ENCODE measurements around the gene CAMK2A.

Gene CAMK2A

DNA sequence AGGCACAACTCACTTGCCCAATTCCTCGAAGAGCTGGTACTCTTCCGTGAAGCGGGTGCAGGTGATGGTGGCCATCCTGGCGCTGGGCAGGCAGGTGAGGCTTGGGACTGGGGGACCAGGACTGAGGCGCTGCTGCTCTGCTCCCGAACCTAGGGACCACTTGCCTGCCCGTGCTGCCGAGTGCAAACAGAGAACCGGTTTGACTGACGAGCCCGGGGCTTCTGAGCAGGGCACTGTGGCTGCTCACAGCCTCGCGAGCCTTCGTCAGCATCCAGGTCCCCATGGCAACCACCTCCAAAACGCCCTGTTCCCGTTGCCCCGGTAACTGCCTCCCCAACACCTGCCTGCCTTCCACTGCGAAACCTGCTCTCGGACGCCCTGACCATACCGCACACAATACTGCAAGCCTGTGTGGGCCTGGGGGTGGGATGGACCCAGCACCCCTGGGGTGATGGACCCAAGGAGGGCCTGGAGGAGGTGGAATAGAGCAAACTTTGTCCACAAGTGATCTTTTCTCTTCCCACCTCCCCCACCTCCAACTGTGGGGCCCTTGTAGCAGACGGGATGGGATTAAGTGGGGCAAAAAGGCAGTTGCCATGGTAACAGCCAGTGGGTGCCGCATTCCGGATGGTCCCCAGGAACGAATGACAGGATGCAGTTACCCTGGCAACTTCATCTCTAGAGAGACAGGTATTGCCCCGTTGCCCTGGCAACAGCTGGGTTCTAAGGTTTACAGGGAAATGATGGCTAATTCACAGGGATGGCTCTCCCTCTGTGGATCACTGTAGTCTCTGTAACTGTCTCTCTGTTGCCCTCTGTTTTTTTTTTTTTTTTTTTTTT is at the start of gene CAMK2A:
Gene CAMK2A (minus strand): TSS at position 223 of the 840 bp plus-strand sequence. CDS start 148 bp downstream, at position 75.
- DNase-seq: peak; percentile 33 to 39

DNA sequence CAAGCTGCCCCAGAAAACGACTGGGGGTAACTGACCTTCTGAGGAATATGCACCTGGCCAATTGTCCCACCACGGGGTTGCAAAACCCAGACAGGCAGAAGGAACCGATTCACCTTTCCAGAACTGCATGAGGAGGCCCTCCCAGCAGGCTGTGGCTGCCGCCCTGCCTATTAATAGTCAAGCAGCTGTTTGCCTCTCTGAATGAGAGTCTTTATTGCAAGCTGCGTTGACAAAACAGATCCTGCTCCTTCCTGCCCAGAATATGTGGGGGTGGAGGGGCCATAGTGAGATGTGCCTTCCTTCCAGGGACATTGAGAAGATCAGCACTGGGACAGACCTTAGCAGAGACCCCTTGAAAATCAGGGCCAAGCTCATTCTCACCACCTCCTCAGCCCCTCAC is 49.6 kb upstream of the CAMK2A start:
- peak; percentile 53 to 70 for DNase-seq

DNA sequence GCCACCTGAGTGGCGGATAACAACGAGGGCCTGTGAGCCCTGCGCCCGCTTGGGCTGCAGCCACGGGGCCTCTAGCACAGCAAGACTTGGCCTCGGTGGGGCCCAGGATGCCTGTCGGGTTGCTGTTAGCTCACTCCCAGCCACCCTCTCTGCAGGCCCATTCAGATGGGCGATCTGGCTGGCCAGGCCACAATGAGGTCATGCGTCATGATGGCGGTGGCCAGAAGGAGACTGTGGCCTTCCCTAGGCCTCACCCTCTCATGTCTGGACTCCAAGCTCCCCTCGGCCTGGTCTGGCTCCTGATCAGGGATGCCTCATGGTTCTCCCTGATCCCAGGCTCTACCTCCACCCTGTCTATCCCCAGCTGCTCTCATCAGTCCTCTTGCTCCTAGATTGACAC is 49.0 kb upstream of the CAMK2A start:
- no peak for DNase-seq

DNA sequence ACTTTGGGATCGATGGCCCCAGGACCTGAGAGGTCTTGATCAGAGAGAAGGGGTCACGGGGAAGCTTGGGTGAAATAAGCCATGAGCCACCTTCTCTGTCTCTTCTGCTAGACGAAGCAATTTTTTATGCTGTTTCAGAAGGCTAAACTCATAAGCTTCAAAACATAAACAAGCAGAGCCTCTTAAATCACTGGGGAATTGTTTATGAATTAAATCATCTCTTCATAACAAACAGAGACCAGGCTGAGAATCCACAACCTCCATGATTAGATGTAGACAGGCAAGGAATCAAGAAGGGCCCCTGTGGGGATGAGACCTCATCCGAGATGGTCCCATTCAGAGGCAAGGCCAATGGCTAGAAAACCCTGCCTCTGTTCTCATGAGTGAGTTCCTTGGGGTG is 46.2 kb upstream of the CAMK2A start:
- DNase-seq: no peak

DNA sequence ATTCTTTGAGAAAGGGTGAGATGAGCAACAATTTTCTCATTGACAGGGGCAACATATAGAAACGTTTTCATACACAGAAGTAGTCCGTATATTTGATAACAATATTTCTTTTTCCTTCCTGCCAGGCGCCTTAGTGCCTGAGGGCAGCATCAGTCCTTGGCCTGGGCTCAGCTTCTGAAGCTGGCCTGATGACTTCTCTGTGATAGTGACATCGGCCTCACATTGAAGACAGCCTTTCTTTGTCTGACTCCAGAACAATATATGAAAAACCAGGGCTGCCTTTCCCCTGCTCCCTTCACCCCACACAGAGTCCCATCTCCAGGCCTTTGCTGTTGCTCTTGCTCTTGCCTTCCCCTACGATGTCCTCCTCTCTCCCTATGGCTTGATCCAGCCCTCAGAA is 43.8 kb upstream of the CAMK2A start:
- DNase-seq: peak in 1 of 2 donors; percentile 58

DNA sequence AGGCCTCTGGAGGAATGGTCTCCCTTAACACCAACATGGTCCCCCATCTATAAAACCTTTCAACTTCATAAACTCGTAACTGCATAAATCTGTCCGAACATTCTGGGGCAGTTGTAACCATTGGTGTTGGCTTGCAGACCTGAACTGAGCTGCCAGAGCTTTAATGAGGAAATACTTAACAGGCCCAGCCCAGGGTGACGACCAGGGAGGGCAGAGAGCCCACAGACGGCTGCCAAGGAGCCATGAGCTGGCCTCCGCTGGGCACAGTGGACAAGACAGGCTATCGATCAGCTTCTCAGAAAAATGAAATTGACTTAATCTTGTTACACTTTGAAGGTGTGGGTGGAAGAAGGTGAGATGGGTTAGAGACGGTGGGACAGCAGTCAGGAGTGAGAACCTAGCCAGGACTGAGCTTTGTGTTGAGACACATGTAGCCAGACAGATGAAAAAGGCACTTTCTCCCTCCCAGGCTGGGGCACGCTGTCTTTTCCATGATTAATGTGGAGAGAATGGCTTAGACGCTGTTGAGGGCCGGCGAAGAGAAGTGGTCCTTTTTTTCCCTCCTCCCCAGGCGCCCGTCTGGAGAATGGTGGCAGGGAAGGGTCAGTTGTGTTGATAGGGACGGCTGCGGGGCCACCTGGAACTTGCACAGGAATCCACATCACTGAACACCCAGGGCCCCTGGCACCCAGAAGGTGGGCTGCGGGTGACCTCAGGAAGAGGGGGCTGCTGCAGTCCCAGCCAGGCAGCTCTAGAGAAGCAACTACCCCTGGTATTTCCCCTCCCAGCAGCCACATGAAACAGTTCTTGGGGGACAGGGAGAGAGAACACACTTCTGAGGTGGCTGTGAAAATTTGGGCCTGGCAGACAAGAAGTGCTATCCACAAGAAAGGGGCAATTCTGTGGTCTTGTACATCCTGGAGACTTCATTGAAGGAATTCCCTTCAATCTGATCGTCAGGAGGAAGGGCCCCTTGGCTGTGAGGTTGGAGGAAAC is 40.6 kb upstream of the CAMK2A start:
- DNase-seq: no peak

DNA sequence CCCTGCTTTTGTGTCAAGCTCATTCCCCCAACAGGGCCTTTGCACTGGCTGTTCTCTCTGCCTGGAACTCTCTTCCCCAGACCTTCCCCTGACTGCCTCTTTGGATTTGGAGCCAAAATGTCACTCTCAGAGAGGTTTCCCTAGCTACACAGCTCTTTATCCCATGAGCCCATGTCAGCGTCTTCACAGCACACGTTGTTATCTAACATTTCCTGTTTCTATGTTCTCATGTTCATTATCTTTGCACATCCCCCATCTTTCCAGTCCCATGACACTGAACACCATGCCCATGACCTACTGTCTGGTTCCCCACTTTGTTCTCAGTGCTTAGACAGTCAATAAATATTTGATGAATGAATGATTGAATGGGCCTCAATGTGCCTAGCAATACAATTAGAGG is 39.5 kb upstream of the CAMK2A start:
- no peak for DNase-seq

DNA sequence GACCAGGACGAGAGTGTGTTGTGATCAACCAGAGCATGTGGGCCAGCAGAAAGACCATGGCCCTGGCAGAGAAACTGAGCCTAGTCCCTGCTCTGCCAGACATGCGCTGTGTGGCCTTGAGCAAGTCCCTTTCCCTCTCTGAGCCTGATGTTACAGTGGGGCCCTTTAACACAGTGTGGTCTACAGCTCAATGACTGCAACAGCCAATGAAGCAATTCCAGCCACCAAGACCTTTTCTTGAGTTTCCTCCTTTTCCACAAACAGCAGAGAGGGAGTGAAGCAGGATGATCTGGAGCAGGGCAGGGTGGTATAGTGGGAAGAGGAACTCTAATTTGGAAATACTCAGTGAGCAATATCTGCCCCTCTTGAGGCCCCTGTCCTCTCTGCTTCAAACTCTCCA is 38.9 kb upstream of the CAMK2A start:
- no peak for DNase-seq

DNA sequence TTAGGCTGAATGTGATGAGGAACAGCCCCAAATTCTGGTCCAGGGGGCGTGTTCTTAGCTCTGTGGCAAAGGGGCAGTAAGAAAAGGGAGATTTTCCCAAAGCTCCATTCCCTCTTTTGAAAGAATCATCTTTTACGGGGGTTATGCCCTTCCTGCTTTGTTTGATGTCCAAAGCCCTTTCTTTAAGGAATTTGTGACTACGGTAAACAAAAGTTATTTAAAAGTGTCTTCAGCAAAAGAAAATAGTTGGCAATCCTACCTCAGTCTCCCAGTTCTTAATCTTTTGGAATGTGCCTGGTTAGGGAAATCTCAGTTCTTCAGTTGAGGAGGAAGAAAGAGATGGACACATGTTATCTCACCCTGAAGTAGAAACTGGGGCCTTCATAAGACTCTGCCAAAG is 37.6 kb upstream of the CAMK2A start:
- DNase-seq: no peak

DNA sequence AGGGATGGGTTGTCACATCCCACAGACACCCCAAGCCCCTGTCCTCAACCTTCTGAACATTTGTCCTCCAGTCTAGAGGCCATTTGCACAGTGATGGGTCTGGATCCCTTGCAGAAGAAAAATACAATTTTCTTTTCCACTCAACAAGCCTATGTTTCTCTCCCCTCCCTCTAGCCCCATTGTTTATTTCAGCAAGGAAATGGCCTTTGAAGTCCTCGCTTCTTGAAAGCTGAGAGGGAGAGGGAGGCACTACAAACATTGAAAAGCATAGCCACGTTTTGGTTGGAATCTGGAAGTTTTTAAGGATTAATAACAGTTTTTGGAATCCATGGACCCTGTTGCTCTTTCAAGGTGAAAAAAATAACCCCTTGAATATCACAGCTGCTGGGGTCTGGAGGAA is 37.1 kb upstream of the CAMK2A start:
- no peak for DNase-seq

DNA sequence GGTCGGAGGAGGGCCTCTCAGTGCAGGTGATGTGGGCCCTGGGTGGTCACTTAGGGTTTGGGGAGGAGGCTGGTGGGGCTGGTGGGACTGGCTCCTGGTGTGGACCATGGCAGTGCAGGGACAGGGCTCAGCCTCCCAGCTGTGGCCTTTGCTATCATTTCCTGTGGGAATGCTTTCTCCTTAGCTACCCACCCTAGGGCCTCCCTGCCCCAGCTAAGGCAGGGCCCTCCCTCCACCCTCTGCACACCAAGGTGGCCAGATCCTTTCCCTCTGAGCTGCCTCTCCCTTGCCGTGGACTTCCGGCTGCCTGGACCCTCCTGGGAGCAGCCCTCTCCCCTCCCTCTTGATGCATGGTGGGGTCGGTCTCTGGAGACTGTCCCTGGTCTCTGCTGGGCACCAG is 35.9 kb upstream of the CAMK2A start:
- no peak for DNase-seq

DNA sequence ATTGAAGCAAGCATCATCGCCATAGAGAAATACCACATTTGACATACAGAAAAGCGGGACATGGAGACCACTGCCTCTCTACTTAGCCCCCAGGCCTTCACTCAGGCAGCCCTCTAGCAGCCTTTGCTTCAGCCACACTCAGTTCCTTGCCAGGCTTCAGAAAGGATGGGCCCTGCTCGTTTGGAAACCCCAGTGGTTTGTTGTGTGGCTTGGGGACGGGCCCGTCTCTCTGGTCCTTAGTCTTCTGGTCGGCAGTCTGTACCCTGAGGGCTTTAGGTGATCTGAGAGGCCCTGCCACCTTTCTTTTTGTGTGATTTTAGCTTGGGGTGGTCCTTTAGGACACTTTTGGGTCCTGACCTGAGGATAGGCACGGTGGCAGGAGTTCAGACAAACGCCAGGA is 34.2 kb upstream of the CAMK2A start:
- DNase-seq: no peak

DNA sequence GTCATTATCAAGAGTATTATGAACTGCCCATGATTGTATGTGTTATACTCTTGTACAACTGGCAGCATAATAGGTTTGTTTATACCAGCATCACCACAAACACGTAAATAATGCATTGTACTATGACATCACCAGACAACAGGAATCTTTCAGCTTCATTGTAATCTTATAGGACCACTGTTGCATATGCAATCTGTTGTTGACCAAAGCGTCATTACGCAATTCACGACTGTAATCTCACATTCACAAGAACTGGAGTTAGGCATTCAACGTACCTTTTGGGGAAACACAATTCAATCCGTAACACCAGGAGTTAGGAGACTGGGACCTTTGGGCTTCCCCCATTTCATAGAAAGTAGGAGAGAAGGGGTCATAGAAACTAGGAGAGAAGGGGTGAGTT is 33.5 kb upstream of the CAMK2A start:
- DNase-seq: no peak

DNA sequence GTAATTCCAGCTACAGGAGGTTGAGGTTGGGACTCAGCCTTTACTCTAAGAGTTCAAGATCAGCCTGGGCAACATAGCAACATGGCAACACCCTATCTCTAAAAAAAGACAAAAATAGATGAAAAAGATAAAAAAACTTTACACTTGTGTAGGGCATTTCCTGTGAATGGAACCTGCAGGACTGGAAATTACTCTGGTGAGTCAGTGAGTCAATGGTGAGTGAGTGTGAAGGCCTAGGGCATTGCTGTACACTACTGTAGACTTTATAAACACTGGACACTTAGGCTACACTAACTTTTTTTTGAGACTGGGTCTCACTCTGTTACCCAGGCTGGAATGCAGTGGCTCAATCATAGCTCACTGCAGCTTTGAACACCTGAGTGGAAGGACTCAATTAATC is 32.6 kb upstream of the CAMK2A start:
- DNase-seq: no peak

DNA sequence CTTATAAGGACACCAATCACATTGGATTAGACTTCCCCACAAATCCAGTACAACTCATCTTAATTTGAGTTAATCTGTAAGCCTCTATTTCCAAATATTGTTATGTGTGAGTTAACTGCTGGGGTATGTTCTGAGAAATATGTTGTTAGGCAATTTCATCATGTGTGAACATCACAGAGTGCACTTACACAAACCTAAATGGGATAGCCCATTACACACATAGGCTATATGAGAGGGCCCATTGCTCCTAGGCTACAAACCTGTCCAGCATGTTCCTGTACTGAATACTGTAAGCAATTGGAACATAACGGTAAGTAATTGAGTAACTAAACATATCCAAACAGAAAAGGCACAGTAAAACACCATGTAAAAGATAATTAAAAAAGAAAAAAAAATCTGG is 32.2 kb upstream of the CAMK2A start:
- no peak for DNase-seq

DNA sequence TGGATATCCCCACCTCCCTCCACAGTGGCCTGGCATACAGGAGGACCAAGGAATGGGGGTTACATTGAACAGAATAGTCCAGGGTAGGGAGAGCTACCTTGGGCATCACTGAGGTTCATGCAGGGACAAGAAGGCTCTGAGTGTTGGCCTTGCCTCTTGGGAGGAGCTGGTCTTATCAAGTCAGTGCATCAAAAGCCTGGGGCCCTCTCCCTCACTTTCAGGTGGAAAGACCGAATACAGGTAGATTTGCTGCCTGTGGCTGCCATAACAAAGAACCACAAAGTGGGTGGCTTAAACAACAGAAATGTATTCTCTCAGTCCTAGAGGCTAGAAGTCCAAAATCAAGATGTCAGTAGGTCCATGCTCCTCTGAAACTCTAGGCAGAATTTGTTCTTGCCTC is 31.6 kb upstream of the CAMK2A start:
- DNase-seq: no peak

DNA sequence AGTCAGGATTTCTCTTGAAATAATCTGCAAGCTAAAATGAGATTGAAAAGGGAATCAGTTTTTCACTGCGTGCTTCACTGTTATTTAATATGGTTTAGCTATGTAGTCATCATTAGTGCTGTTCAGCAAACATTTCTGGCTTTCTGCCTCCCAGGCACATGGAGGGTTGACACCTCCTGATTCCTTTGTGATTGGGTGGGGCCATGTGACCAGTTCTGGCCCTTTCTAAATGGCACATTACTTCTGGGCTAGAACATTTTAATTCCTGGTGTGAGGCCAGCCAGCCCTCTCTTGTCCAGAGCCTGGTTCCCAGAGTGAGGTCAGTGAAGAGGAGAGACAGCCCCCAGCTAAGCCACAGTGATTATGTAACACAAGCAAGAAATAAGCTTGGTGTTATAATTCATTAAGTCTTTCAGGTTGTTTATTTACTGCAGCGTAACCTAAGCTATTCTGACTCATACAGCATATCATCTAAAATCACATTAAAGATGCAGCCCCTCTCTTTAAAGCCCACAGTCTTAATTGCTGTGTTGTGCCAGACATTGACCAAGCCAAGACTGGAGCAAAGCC is 30.6 kb upstream of the CAMK2A start:
- DNase-seq: peak; percentile 50 to 59

DNA sequence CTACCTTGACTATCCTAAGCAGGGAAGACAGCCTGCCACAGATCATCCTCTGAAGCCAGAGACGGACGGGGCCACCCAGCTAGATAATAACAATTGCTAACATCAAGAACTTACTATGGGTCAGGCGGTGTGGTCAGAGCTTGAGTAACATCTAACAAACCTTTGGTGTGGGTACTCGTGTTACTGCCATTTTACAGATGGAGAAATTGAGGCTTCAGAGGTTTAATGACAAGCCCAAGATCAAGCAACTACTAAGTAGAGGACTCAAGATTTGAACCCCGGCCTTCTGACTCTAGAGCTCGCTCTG is 29.9 kb upstream of the CAMK2A start:
- DNase-seq: no peak

DNA sequence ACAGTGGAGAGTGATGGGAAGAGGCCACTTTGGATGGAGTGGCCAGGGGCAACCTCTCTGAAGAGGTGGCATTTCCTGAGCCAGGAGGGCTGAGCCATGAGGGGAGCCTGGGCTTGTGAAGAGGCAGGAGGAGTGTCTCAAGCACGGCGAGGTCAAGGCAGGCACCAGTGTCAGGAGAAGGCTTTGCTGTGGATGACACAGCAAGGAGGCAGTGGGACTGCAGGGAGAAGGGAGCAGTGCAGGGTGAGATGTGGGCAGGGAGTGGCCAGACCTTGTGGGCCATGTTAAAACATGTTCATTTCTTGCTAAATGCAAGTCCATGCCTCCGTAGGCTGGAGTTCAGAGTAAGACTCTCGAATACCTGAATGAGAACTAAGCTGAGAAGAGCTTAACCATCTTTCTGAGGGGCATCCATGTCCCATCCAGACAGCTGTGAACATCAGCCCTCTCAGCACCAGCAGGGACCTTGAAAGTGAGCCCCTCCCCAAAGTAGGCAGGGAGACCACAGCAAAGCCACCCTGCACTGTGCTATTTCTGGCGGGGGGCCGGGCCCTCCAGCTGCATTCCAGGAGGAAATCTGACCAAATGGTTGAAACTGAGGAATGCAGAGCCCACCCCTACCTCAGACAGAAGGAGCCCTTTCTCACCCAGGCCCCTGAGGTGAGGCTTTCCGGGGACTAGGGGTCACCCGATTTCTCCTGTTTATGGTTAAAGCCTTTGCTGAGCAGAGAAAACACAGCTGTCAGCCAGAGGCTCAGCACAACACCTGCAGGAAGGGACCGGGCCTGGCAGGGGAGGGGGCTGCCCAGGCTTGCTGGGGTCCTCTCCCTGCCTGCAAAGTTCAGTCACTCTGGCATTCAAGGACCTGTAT is 29.3 kb upstream of the CAMK2A start:
- no peak for DNase-seq

DNA sequence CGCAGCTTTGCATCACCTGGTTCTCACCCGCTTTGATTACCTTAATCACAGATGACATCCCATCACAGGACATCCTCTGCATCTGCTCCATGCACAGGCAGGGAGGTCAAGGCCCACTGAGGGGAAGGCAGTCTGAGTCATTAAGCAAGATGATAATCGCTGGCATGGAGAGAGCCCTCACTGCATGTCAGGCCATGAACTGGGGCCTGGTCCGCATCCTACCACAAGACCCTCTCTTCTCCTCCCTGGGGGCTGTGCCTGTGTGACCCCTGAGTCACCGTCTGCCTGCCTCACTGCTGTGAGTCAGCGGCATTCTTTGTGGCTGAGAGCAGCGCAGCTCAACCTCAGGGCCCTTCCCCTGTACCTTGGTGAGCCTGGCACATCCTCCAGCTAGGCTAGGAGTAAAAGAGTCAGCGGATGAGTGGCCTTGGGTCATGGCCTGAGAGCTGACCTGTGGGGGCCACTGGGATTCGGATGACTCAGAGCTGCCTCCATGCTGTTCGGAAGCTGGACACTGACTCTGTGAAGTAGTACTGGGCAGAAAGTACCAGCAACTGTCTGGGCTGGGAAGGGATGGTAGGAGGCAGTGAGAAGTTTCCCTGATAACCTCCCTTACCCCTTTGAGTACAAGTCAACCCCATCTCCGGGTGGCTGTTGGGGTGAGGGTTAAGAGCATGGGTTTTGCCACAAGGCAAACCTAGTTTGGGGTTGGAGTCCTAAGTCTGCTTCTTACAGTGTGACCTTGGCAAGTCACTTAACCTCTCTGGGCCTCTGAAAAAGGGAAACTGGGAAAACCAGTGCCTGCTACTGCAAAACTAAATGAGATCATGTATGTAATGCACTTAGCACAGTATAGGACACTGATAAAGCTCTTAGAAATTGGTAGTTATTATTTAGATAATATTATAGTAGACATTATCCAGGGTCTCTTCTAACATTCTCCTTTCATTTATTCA is 27.8 kb upstream of the CAMK2A start:
- DNase-seq: no peak

DNA sequence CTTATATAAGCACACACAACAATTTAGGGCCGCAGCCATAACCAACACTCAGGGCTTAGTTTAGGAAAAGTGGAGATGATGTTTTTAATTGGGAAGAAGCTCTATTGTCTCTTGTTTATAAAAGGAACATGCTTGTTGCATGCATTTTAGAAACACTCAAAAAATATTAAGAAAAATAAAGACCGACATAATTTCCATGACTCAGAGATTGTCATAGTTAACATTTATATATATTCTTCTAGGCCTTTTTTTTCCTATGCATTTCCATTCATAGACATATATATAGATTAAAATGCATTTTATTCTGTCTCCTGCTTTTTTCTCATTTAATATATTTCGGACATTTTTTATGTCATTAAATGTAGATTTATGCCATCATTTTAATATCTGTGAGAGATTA is 26.7 kb upstream of the CAMK2A start:
- DNase-seq: no peak

Measured in hippocampal formation (tissue), 2 donors.